ENCODE measurements around the gene ARX. TPM values are rescaled to one million over a fixed set of nuclear protein-coding genes. Genes with fewer than 3 reads are reported as not detected.

ARX gene
- total and polyA plus RNA-seq, 5 donors from 2014 or later, result not detected

DNA sequence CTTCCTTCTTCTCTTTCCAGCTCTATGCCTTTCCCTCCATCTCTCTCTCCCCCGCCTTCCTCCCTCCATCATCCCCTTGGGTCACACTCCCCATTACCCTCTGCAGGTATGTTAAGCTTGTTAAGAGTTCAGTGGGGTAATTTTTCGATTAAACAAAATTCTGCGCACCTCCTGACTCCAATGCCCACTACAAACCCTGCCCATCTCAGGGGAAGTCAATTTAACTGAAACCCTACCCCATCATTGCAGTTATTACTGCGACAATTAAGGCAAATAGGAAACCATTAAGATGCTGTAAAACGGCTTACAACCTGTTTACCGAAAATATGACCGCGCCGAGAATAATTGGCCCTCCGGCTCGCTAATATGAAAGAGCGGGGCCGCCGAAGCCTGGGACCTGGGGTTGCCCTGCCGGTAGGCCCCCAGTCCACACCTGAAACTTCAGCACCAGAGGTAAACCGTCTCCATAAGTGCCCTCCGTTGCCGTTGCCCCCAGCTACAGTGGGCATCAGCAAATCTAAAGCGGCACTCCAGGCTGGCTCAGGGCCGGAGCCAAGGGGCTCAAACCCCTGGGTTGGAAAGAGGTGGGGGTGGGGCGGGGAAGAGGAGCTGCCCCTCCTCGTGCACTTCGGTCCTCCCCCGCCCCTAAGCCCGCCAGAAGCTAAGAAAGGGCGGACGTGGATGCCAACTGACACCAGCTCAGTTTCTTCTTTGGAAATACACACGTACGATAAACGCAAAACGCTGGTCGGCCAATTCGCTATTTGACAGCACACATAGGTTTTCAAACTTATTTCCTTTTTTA is 4.8 kb downstream of the ARX start:
- H3K4me1 ChIP-seq (ENCODE audit: control insufficient read depth, insufficient read depth, low read length, poor library complexity, severe bottlenecking), result peaks cover 9% of the 10 kb centered on the region
- H3K9me3 ChIP-seq (ENCODE audit: control insufficient read depth in 2 of 2, low read length in 2 of 2), result no peaks in the 10 kb centered on the region
- no peak overlapping the region for H3K4me3 ChIP-seq (ENCODE audit: low read depth, low read length)
- H3K27ac ChIP-seq (ENCODE audit: insufficient read depth, low read length, poor library complexity, severe bottlenecking), result no peak overlapping the region
- H3K36me3 ChIP-seq (ENCODE audit: control insufficient read depth, insufficient read depth, low read length), result no peaks in the 10 kb centered on the region
- no peak for ATAC-seq (ENCODE audit: low read depth in 2 of 2)
- Mint-ChIP-seq H3K9me3 (peaks cover 0 to 7% (median 0%) of the 10 kb centered on the region in 7 donors), H3K4me1 (peaks cover 3 to 33% (median 15%) of the 10 kb centered on the region in 4 donors), H3K36me3 (no peaks in the 10 kb centered on the region), H3K4me3 (peak overlapping the region in 3 of 4 donors; percentile 2 to 27 (median 9)), H3K27ac (no peak overlapping the region), H3K27me3 (peaks cover 76% of the 10 kb centered on the region)
- H3K27me3 ChIP-seq (ENCODE audit: control insufficient read depth, insufficient read depth, low read length), result peaks cover 11% of the 10 kb centered on the region
- DNase-seq, result no peak

DNA sequence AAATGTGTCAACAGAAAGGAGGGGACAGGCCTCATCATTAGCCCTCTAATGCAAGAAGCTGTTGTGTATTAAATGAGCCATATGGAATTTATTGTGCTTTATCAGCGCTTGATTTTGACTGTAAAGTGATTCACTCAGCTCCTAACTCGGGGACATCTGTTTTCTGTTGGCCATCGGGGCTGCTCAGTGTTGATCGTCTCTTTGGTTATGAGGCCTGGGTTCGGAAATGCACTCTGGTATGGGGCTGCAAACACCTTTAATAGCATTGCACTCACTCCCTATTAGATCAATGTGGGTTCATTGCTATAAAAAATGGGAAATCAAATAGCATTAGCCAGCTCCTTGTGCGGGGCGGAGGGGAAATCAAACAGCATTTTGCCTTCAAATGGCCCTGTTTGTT is 6.4 kb downstream of the ARX start:
- peaks cover 11% of the 10 kb centered on the region for H3K27me3 ChIP-seq (ENCODE audit: control insufficient read depth, insufficient read depth, low read length)
- H3K27ac ChIP-seq (ENCODE audit: insufficient read depth, low read length, poor library complexity, severe bottlenecking), result no peak overlapping the region
- ATAC-seq (ENCODE audit: low read depth in 2 of 2) (no peak), DNase-seq (no peak)
- Mint-ChIP-seq H3K36me3 (no peaks in the 10 kb centered on the region), H3K4me3 (no peak overlapping the region), H3K27me3 (peaks cover 64% of the 10 kb centered on the region), H3K9me3 (peaks cover 0 to 7% (median 0%) of the 10 kb centered on the region in 7 donors), H3K4me1 (peaks cover 3 to 28% (median 16%) of the 10 kb centered on the region in 4 donors), H3K27ac (no peak overlapping the region)
- H3K9me3 ChIP-seq (ENCODE audit: control insufficient read depth in 2 of 2, low read length in 2 of 2), result no peaks in the 10 kb centered on the region
- H3K4me1 ChIP-seq (ENCODE audit: control insufficient read depth, insufficient read depth, low read length, poor library complexity, severe bottlenecking), result peaks cover 17% of the 10 kb centered on the region
- no peak overlapping the region for H3K4me3 ChIP-seq (ENCODE audit: low read depth, low read length)
- H3K36me3 ChIP-seq (ENCODE audit: control insufficient read depth, insufficient read depth, low read length), result no peaks in the 10 kb centered on the region

DNA sequence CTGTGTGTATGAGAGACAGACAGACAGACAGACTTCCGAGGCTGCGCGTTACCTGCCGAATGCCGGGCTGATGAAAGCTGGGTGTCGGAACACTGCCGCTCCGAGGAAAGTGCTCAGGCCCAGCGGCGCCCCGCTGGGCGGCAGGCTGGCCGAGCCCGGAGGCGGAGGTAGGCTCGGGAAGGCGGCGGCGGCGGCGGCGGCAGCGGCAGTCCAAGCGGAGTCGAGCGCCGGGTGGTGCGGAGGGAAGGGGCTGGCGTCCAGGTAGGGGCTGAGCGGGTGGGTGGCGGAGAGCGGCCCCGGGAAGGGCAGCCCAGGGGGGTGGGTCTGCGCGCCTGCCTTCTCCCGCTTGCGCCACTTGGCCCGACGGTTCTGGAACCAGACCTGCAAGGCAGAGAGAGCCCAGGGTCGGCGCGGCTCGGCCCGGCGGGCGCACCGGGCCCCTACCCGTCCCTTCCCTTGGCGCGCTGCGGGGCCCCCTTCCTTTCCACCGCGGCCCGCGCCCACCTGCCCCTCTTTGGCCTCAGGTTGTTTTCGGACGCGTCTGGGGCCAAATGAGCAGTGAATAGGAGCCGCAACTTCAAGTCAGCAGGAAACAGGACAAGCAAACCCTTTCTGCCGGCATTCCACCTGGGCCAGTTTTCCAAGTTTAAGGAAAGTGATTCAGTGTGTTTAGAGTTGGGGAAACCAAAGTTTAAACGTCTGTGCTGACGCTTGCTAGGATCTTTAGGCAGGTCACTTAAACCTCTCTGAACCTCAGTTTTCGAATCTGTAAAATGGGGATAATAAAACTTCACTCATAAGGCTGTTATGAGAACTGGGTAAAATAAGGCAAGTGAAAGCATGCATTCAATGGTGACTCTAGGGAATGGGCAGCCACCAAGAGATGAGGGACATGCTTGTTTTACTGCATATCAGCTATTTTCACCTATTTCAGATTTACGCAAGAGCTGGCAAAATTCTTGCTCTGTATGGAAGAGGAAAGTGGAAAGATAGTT is 8.4 kb downstream of the ARX start:
- peaks cover 0 to 7% (median 0%) of the 10 kb centered on the region in 7 donors for H3K9me3 Mint-ChIP-seq
- no peaks in the 10 kb centered on the region for H3K36me3 Mint-ChIP-seq
- Histone ChIP-seq H3K27me3 (ENCODE audit: control insufficient read depth, insufficient read depth, low read length) (peaks cover 11% of the 10 kb centered on the region), H3K4me3 (ENCODE audit: low read depth, low read length) (no peak overlapping the region), H3K9me3 (ENCODE audit: control insufficient read depth in 2 of 2, low read length in 2 of 2) (no peaks in the 10 kb centered on the region), H3K4me1 (ENCODE audit: control insufficient read depth, insufficient read depth, low read length, poor library complexity, severe bottlenecking) (peaks cover 22% of the 10 kb centered on the region), H3K36me3 (ENCODE audit: control insufficient read depth, insufficient read depth, low read length) (no peaks in the 10 kb centered on the region), H3K27ac (ENCODE audit: insufficient read depth, low read length, poor library complexity, severe bottlenecking) (no peak overlapping the region)
- H3K27me3 Mint-ChIP-seq, result peaks cover 64% of the 10 kb centered on the region
- peak overlapping the region in 2 of 4 donors; percentile 2 to 15 for H3K4me3 Mint-ChIP-seq
- no peak for DNase-seq
- ATAC-seq (ENCODE audit: low read depth in 2 of 2), result no peak
- no peak overlapping the region for H3K27ac Mint-ChIP-seq
- H3K4me1 Mint-ChIP-seq, result peaks cover 6 to 30% (median 18%) of the 10 kb centered on the region in 4 donors

DNA sequence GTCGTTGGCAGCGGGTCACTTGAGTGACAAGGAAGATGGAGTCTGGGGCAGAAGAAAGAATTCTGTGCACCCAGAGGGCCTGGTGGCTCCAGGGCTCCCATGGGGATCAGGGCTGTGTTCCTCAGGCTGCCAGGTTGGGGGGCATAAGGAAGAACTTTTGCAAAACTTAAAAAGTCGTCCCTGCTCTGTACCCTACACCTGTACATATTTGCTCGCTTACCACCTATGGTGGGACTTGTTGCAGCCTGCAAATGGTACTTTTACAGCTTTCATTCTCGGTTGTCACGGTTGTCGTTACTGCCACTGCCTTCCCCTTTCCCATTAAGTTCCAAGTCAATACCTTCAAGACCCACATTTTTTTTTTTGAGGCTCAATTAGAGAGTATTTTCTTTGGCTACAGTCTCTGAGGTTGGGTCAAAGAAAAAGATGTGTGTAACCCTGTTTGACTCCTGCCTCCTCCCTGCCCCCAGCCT is 9.1 kb downstream of the ARX start:
- Histone ChIP-seq H3K4me1 (ENCODE audit: control insufficient read depth, insufficient read depth, low read length, poor library complexity, severe bottlenecking) (peaks cover 16% of the 10 kb centered on the region), H3K36me3 (ENCODE audit: control insufficient read depth, insufficient read depth, low read length) (no peaks in the 10 kb centered on the region), H3K27me3 (ENCODE audit: control insufficient read depth, insufficient read depth, low read length) (peaks cover 11% of the 10 kb centered on the region), H3K27ac (ENCODE audit: insufficient read depth, low read length, poor library complexity, severe bottlenecking) (no peak overlapping the region), H3K9me3 (ENCODE audit: control insufficient read depth in 2 of 2, low read length in 2 of 2) (no peaks in the 10 kb centered on the region), H3K4me3 (ENCODE audit: low read depth, low read length) (no peak overlapping the region)
- peak overlapping the region; percentile 2 to 49 (median 28) for H3K4me3 Mint-ChIP-seq
- no peaks in the 10 kb centered on the region for H3K36me3 Mint-ChIP-seq
- ATAC-seq (ENCODE audit: low read depth in 2 of 2) (no peak), DNase-seq (no peak)
- peaks cover 63% of the 10 kb centered on the region for H3K27me3 Mint-ChIP-seq
- H3K27ac Mint-ChIP-seq, result no peak overlapping the region
- H3K4me1 Mint-ChIP-seq, result peaks cover 6 to 30% (median 18%) of the 10 kb centered on the region in 4 donors
- H3K9me3 Mint-ChIP-seq, result peaks cover 0 to 7% (median 0%) of the 10 kb centered on the region in 7 donors

DNA sequence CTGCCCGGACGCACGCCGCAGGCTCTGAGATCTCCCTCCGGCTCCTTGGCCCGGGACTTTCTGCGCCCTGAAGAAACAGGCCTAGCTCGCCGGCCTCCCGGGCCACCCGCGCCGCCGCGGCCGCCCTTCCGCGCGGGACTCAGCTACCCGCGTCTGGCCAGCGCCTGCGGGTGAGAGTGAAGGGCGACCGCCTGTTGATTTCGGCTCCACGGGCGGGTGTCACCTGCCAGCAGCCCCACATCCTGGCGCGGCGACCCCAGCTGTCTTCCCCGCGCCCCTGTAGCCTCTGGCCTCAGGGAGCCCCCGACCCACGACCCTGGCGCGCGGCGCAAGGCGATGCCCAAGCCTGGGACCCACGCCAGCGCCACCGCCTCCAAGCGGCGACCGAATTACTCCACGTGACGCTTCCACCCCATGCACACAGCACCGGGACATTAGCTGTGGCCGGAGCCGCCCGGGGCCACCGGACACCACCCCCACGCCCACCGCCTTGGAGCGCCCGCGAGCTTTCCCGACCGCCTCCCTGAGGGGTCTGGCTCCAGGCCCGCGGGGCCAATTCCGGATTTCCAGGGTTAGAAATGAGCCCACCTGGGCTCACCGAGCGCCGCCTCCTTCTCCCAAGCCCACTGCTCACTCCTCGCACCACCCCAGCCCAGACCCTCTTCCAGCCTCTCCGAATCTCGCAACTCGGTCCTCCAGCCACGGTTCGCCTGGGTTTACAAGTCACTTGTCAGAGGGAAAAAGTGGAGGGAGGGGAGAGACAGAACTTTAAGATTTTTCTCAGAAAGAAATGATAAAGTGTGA is 10.2 kb downstream of the ARX start:
- Mint-ChIP-seq H3K27ac (no peak overlapping the region), H3K36me3 (peaks cover 4% of the 10 kb centered on the region), H3K9me3 (peaks cover 0 to 7% (median 0%) of the 10 kb centered on the region in 7 donors), H3K27me3 (peaks cover 57% of the 10 kb centered on the region), H3K4me1 (peaks cover 6 to 26% (median 16%) of the 10 kb centered on the region in 4 donors), H3K4me3 (peak overlapping the region in 1 of 4 donors; percentile 54)
- Histone ChIP-seq H3K27me3 (ENCODE audit: control insufficient read depth, insufficient read depth, low read length) (peaks cover 8% of the 10 kb centered on the region), H3K4me3 (ENCODE audit: low read depth, low read length) (no peak overlapping the region), H3K4me1 (ENCODE audit: control insufficient read depth, insufficient read depth, low read length, poor library complexity, severe bottlenecking) (peaks cover 16% of the 10 kb centered on the region), H3K9me3 (ENCODE audit: control insufficient read depth in 2 of 2, low read length in 2 of 2) (no peaks in the 10 kb centered on the region), H3K27ac (ENCODE audit: insufficient read depth, low read length, poor library complexity, severe bottlenecking) (no peak overlapping the region), H3K36me3 (ENCODE audit: control insufficient read depth, insufficient read depth, low read length) (no peaks in the 10 kb centered on the region)
- ATAC-seq (ENCODE audit: low read depth in 2 of 2), result no peak
- DNase-seq, result no peak

DNA sequence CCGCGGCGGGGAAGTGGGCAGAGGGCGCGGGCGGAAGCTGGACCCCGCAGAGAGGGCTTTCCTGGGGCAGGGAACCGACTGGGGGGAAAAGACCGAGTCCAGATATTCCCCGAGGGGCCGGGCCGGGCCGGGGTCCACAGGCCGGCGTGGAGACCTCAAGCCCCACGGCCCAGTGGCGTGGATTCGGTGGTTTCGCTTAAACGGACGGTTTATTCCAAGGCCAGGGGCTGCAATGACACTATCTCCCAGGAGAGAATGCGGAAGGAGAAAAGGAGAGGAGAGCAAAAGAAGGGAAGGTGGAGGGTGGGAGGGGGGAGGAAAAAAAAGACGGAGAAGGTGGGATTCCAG is 10.8 kb downstream of the ARX start:
- no peak for ATAC-seq (ENCODE audit: low read depth in 2 of 2)
- DNase-seq, result no peak
- no peak overlapping the region for H3K4me3 Mint-ChIP-seq
- peaks cover 51% of the 10 kb centered on the region for H3K27me3 Mint-ChIP-seq
- no peaks in the 10 kb centered on the region for H3K36me3 ChIP-seq (ENCODE audit: control insufficient read depth, insufficient read depth, low read length)
- no peak overlapping the region for H3K27ac ChIP-seq (ENCODE audit: insufficient read depth, low read length, poor library complexity, severe bottlenecking)
- no peak overlapping the region for H3K27ac Mint-ChIP-seq
- H3K4me1 Mint-ChIP-seq, result peaks cover 6 to 22% (median 16%) of the 10 kb centered on the region in 4 donors
- no peak overlapping the region for H3K4me3 ChIP-seq (ENCODE audit: low read depth, low read length)
- H3K27me3 ChIP-seq (ENCODE audit: control insufficient read depth, insufficient read depth, low read length), result peaks cover 8% of the 10 kb centered on the region
- no peaks in the 10 kb centered on the region for H3K9me3 ChIP-seq (ENCODE audit: control insufficient read depth in 2 of 2, low read length in 2 of 2)
- H3K36me3 Mint-ChIP-seq, result peaks cover 4% of the 10 kb centered on the region
- H3K4me1 ChIP-seq (ENCODE audit: control insufficient read depth, insufficient read depth, low read length, poor library complexity, severe bottlenecking), result peaks cover 16% of the 10 kb centered on the region
- H3K9me3 Mint-ChIP-seq, result peaks cover 0 to 5% (median 0%) of the 10 kb centered on the region in 7 donors

DNA sequence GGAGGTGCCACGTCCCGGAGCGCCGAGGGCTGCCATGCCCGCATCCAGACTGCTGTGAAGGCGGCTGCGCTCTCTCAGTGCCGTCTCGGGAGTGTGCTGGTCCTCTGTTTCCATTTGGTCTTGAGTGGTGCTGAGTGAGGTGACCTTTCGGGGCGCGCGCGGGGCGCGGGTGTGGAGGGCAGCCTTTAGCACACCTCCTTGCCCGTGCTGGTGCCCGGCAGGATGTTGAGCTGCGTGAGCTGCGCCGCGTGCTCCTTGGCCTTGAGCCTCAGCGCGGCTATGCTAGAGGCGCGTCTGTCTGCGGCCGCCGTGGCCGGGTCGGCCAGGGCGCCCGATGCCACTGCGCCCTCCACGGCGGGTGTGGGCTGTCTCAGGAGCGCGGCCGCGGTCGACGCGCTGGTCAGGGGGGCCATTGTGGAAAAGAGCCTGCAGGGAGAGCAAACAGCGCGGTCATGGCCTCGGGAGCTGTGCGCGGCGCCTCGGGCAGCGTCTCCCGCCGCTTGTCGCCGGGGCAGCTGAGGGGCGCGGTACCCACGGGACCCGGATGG is 11.2 kb downstream of the ARX start:
- Mint-ChIP-seq H3K4me3 (no peak overlapping the region), H3K27ac (no peak overlapping the region)
- DNase-seq, result no peak

More for the DNA sequence above, 11.2 kb downstream of the ARX start:
- Mint-ChIP-seq H3K27me3 (peaks cover 49% of the 10 kb centered on the region), H3K36me3 (peaks cover 4% of the 10 kb centered on the region), H3K9me3 (peaks cover 0 to 5% (median 0%) of the 10 kb centered on the region in 7 donors), H3K4me1 (peaks cover 6 to 21% (median 16%) of the 10 kb centered on the region in 4 donors)
- Histone ChIP-seq H3K4me1 (ENCODE audit: control insufficient read depth, insufficient read depth, low read length, poor library complexity, severe bottlenecking) (peaks cover 16% of the 10 kb centered on the region), H3K9me3 (ENCODE audit: control insufficient read depth in 2 of 2, low read length in 2 of 2) (no peaks in the 10 kb centered on the region), H3K27ac (ENCODE audit: insufficient read depth, low read length, poor library complexity, severe bottlenecking) (no peak overlapping the region), H3K27me3 (ENCODE audit: control insufficient read depth, insufficient read depth, low read length) (peaks cover 8% of the 10 kb centered on the region), H3K4me3 (ENCODE audit: low read depth, low read length) (no peak overlapping the region), H3K36me3 (ENCODE audit: control insufficient read depth, insufficient read depth, low read length) (no peaks in the 10 kb centered on the region)
- no peak for ATAC-seq (ENCODE audit: low read depth in 2 of 2)
